Nephron progenitor cell (in vitro differentiated cells): ENCODE measurements around the gene ARHGAP40.
A peak's percentile ranks its signal among the peaks of the same experiment; 100 is the strongest.

Experiments used
- DNase-seq: peaks from one replicate; pipeline ENCODE4 v3.0.0; 2021
- H3K27ac Mint-ChIP-seq: 2 replicates; pipeline ENCODE4 v1.8.0; 2021; ENCODE audit warnings: mild to moderate bottlenecking, moderate library complexity, mixed read lengths
- H3K27me3 Mint-ChIP-seq: 2 replicates; pipeline ENCODE4 v1.8.0; 2021; ENCODE audit warnings: mild to moderate bottlenecking, low read depth, mixed read lengths; ENCODE audit not compliant: poor library complexity
- H3K36me3 Mint-ChIP-seq: 2 replicates; pipeline ENCODE4 v1.8.0; 2021; ENCODE audit warnings: low read depth, mixed read lengths
- H3K4me1 Mint-ChIP-seq: 2 replicates; pipeline ENCODE4 v1.8.0; 2021; ENCODE audit warnings: mixed read lengths
- H3K4me3 Mint-ChIP-seq: 2 replicates; pipeline ENCODE4 v1.8.0; 2021; ENCODE audit warnings: mild to moderate bottlenecking, moderate library complexity, mixed read lengths
- H3K9me3 Mint-ChIP-seq: 2 replicates; pipeline ENCODE4 v1.8.0; 2021; ENCODE audit warnings: mild to moderate bottlenecking, moderate library complexity, mixed read lengths
- CTCF ChIP-seq: fragments of 200-600 bp; sonication (generic); IDR thresholded peaks from 2 replicates; pipeline ENCODE4 v1.5.0; 2021; ENCODE audit warnings: antibody characterized with exemption

Gene ARHGAP40

GRCh38 chr20:38670786-38671185, 69.2 kb downstream of the ARHGAP40 start:
- no peak for TF ChIP-seq CTCF
- no peak overlapping the region for H3K27ac Mint-ChIP-seq
- H3K4me3 Mint-ChIP-seq, result no peak overlapping the region
- H3K9me3 Mint-ChIP-seq, result peaks cover 3% of the 10 kb centered on the region
- H3K4me1 Mint-ChIP-seq, result peaks cover 15% of the 10 kb centered on the region
- DNase-seq, result no peak
- no peaks in the 10 kb centered on the region for H3K36me3 Mint-ChIP-seq
- peaks cover 95% of the 10 kb centered on the region for H3K27me3 Mint-ChIP-seq

GRCh38 chr20:38671186-38671585, 69.6 kb downstream of the ARHGAP40 start:
- Mint-ChIP-seq H3K4me3 (no peak overlapping the region), H3K36me3 (no peaks in the 10 kb centered on the region), H3K27me3 (peaks cover 95% of the 10 kb centered on the region), H3K27ac (no peak overlapping the region), H3K4me1 (peaks cover 11% of the 10 kb centered on the region), H3K9me3 (peaks cover 3% of the 10 kb centered on the region)
- DNase-seq, result peak; percentile 19
- no peak for TF ChIP-seq CTCF

- Mint-ChIP-seq H3K27ac (no peak overlapping the region), H3K4me3 (no peak overlapping the region), H3K4me1 (peaks cover 6% of the 10 kb centered on the region), H3K36me3 (no peaks in the 10 kb centered on the region), H3K27me3 (peaks cover 95% of the 10 kb centered on the region), H3K9me3 (peaks cover 3% of the 10 kb centered on the region)
- no peak for TF ChIP-seq CTCF
- no peak for DNase-seq
These were observed 70.2 kb downstream of the ARHGAP40 start for GRCh38 chr20:38671701-38672292.

- H3K27ac Mint-ChIP-seq, result no peak overlapping the region
- DNase-seq, result no peak
- H3K27me3 Mint-ChIP-seq, result peaks cover 97% of the 10 kb centered on the region
- peaks cover 6% of the 10 kb centered on the region for H3K4me1 Mint-ChIP-seq
- no peaks in the 10 kb centered on the region for H3K36me3 Mint-ChIP-seq
- no peak for TF ChIP-seq CTCF
- no peak overlapping the region for H3K4me3 Mint-ChIP-seq
- H3K9me3 Mint-ChIP-seq, result peaks cover 3% of the 10 kb centered on the region
These were observed 70.9 kb downstream of the ARHGAP40 start for GRCh38 chr20:38672504-38672903.

GRCh38 chr20:38673261-38673660, 71.7 kb downstream of the ARHGAP40 start:
- DNase-seq, result no peak
- no peak overlapping the region for H3K27ac Mint-ChIP-seq
- peaks cover 3% of the 10 kb centered on the region for H3K9me3 Mint-ChIP-seq
- peak overlapping the region; percentile 89 for H3K4me3 Mint-ChIP-seq
- peaks cover 96% of the 10 kb centered on the region for H3K27me3 Mint-ChIP-seq
- TF ChIP-seq CTCF, result no peak
- H3K4me1 Mint-ChIP-seq, result peaks cover 6% of the 10 kb centered on the region
- H3K36me3 Mint-ChIP-seq, result no peaks in the 10 kb centered on the region

GRCh38 chr20:38673725-38674091, 72.1 kb downstream of the ARHGAP40 start:
- H3K36me3 Mint-ChIP-seq, result no peaks in the 10 kb centered on the region

More at GRCh38 chr20:38673725-38674091, 72.1 kb downstream of the ARHGAP40 start:
- peak overlapping the region; percentile 89 for H3K4me3 Mint-ChIP-seq
- H3K4me1 Mint-ChIP-seq, result peaks cover 6% of the 10 kb centered on the region
- peak; percentile 27 for DNase-seq
- H3K9me3 Mint-ChIP-seq, result peaks cover 3% of the 10 kb centered on the region
- TF ChIP-seq CTCF, result no peak
- H3K27me3 Mint-ChIP-seq, result peaks cover 96% of the 10 kb centered on the region
- H3K27ac Mint-ChIP-seq, result no peak overlapping the region
